GM12878 (cell line): ENCODE results near the gene ITFG1. TPM values are rescaled to one million over a fixed set of nuclear protein-coding genes. Genes with fewer than 3 reads are reported as not detected.

Experiments
- ATAC-seq: fragments of 200-7000 bp; cut with Tn5 transposase; 3 replicates; pipeline ENCODE4 v1.9.1; 2020; ENCODE audit warnings: mild to moderate bottlenecking, moderate library complexity
- BruUV-seq: library from RNA; stranded (reverse); fragments of 400-500 nt; replicated peaks from 2 replicates; lab custom pipeline; 2021; lab: Mats Ljungman, UMichigan
- CTCF ChIA-PET: fragments of 300-600 bp; sonication (Branson Sonifier 250); formaldehyde crosslinking; extraction: SDS; loops from one replicate; lab custom pipeline; 2021; ENCODE audit warnings: inconsistent platforms; lab: Yijun Ruan, JAX
- POLR2A ChIA-PET: fragments of 350-600 bp; formaldehyde crosslinking; extraction: SDS; loops from one replicate; lab custom pipeline; 2021; ENCODE audit warnings: inconsistent platforms; lab: Charles Lee
- RAD21 ChIA-PET: fragments of 300-600 bp; sonication (Branson Sonifier 250); formaldehyde crosslinking; loops from one replicate; lab custom pipeline; 2023; ENCODE audit warnings: antibody characterized with exemption; ENCODE audit not compliant: unreplicated experiment; lab: Charles Lee
- SMC1A ChIA-PET: fragments of 300-600 bp; sonication (Branson Sonifier 250); formaldehyde crosslinking; loops from one replicate; lab custom pipeline; 2023; ENCODE audit not compliant: unreplicated experiment, uncharacterized antibody; lab: Charles Lee
- DNase-seq: peaks from one replicate; pipeline ENCODE4 v3.0.0-alpha.2; 2011; ENCODE audit warnings: low read depth, low spot score
- FAIRE-seq: peaks from 3 replicates; lab custom pipeline; 2011; peaks lifted over from hg19 to GRCh38; lab: Jason Lieb, UNC
- H2AFZ ChIP-seq: 2 replicates; pipeline ENCODE4 v1.6.0; 2011; ENCODE audit warnings: low read depth, low read length, control low read depth; ENCODE audit not compliant: control insufficient read depth
- H3K27ac ChIP-seq: 2 replicates; pipeline ENCODE4 v1.5.1; 2011; ENCODE audit warnings: control low read depth; ENCODE audit not compliant: control insufficient read depth, insufficient read depth
- H3K27me3 ChIP-seq, 2 experiments: replicated peaks in 1 of 2; 2 replicates each; pipeline versions ENCODE4 v1.6.0 to v1.6.1; 2011; ENCODE audit warnings: low read length in 1 of 2; ENCODE audit not compliant: control insufficient read depth in 2 of 2, insufficient read depth in 2 of 2
- H3K36me3 ChIP-seq, 2 experiments: 2 replicates each; pipeline ENCODE4 v1.5.1; 2011; ENCODE audit warnings: low read length in 1 of 2; ENCODE audit not compliant: control insufficient read depth in 2 of 2, insufficient read depth in 2 of 2
- H3K4me1 ChIP-seq: 2 replicates; pipeline ENCODE4 v1.6.1; 2011; ENCODE audit warnings: mild to moderate bottlenecking, low read length, moderate library complexity, mixed read lengths; ENCODE audit not compliant: control insufficient read depth, insufficient read depth
- H3K4me2 ChIP-seq: 2 replicates; pipeline ENCODE4 v1.6.0; 2011; ENCODE audit warnings: control low read depth; ENCODE audit not compliant: control insufficient read depth, insufficient read depth
- H3K4me3 ChIP-seq: fragments of 200-600 bp; sonication (generic); 2 replicates; pipeline ENCODE4 v1.5.1; 2016
- H3K79me2 ChIP-seq: 2 replicates; pipeline ENCODE4 v1.6.0; 2011; ENCODE audit warnings: low read length; ENCODE audit not compliant: control insufficient read depth, insufficient read depth
- H3K9ac ChIP-seq: 2 replicates; pipeline ENCODE4 v1.8.0; 2011; ENCODE audit warnings: low read length, control low read depth, mixed read lengths; ENCODE audit not compliant: control insufficient read depth, insufficient read depth
- H3K9me3 ChIP-seq: replicated peaks from 3 replicates; pipeline ENCODE4 v1.5.1; 2011; ENCODE audit warnings: mild to moderate bottlenecking, low read length; ENCODE audit not compliant: control insufficient read depth, insufficient read depth
- H4K20me1 ChIP-seq: 2 replicates; pipeline ENCODE4 v1.6.0; 2011; ENCODE audit not compliant: control insufficient read depth, insufficient read depth
- CBFB ChIP-seq: IDR thresholded peaks from 2 replicates; pipeline ENCODE4 v1.6.1; 2016; ENCODE audit warnings: antibody characterized with exemption, low read depth
- CHD2 ChIP-seq: IDR thresholded peaks from 2 replicates; pipeline ENCODE4 v1.6.1; 2011; ENCODE audit warnings: low read depth, low read length, improper control_type of control experiment, borderline replicate concordance
- GATAD2B ChIP-seq: fragments of 450-650 bp; conservative IDR thresholded peaks from 2 replicates; pipeline ENCODE4 v1.6.1; 2017; ENCODE audit warnings: low read depth, mild to moderate bottlenecking, moderate library complexity
- IRF4 ChIP-seq: IDR thresholded peaks from 2 replicates; pipeline ENCODE4 v1.6.1; 2011; ENCODE audit warnings: low read depth, low read length
- LARP7 ChIP-seq: fragments of 450-650 bp; IDR thresholded peaks from 2 replicates; pipeline ENCODE4 v1.6.1; 2017; ENCODE audit warnings: mild to moderate bottlenecking
- MYB ChIP-seq: fragments of 150-350 bp; IDR thresholded peaks from 2 replicates; pipeline ENCODE4 v1.6.1; 2014; ENCODE audit warnings: mild to moderate bottlenecking, low read depth, low read length, borderline replicate concordance
- NFYB ChIP-seq: IDR thresholded peaks from 2 replicates; pipeline ENCODE4 v1.6.1; 2011; ENCODE audit warnings: low read depth, mild to moderate bottlenecking, low read length, improper control_type of control experiment, moderate library complexity; ENCODE audit not compliant: insufficient read depth
- RUNX3 ChIP-seq: IDR thresholded peaks from 2 replicates; pipeline ENCODE4 v1.6.1; 2012; ENCODE audit warnings: low read length, inconsistent platforms
- SMAD5 ChIP-seq: IDR thresholded peaks from 2 replicates; pipeline ENCODE4 v1.6.1; 2016; ENCODE audit warnings: antibody characterized with exemption, low read depth
- STAT3 ChIP-seq: IDR thresholded peaks from 2 replicates; pipeline ENCODE4 v1.6.1; 2011; ENCODE audit warnings: low read depth, low read length, improper control_type of control experiment
- TAF1 ChIP-seq: IDR thresholded peaks from 2 replicates; pipeline ENCODE4 v1.6.1; 2011; ENCODE audit warnings: mild to moderate bottlenecking, low read depth, low read length, borderline replicate concordance
- WGBS: methylation state at CpG from one replicate; pipeline ENCODE4 v1.1.6; 2016; ENCODE audit warnings: low lambda C conversion rate; ENCODE audit not compliant: insufficient replicate concordance, insufficient coverage; ENCODE audit errors: missing lambda C conversion rate; 5-methylcytosine and 5-hydroxymethylcytosine counted together
- in situ Hi-C: fragments of 300-500 bp; cut with MboI; formaldehyde crosslinking; loops from 9 replicates; pipeline ENCODE4 v1.14.3; 2018; ENCODE audit warnings: mixed read lengths
- intact Hi-C: fragments of 100-400 bp; cut with micrococcal nuclease; formaldehyde crosslinking; loops from one replicate; pipeline ENCODE4 v1.14.2; 2022; ENCODE audit not compliant: unreplicated experiment
- polyA plus RNA-seq, 11 experiments: library from polyadenylated mRNA; depleted of rRNA in 4 of 11; unstranded in 6 of 11; stranded (reverse) in 5 of 11; fragments of >200 nt; fragmentation: Nextera tagmentation in 4 of 11; fragmentation: Illumina TruSeq in 1 of 11; extraction: Ambion mirVana in 4 of 11; extraction: Trizol in 1 of 11; gene quantifications; 1 replicate in 1 of 11; 2 replicates in 10 of 11; pipeline versions ENCODE4 v1.2.1 to v1.2.3, GENCODE V29; 2011 to 2016; ENCODE audit warnings: inconsistent platforms in 2 of 11, missing spikeins in 2 of 11, low read depth in 1 of 11
- total RNA-seq, 4 experiments: library from RNA; depleted of rRNA in 3 of 4; stranded (reverse); fragments of >200 nt in 3 of 4; fragmentation: Illumina TruSeq in 1 of 4; extraction: Trizol in 1 of 4; gene quantifications; 2 replicates each; pipeline versions ENCODE4 v1.2.1 to v1.2.3, GENCODE V29; 2013 to 2021

ITFG1 gene
- total and polyA plus RNA-seq, 10 of the 15 experiments (the other 5 are each of a cell fraction or from before 2014, with no cell fraction given), result 9.3 to 56.3 (median 28.6) TPM

DNA sequence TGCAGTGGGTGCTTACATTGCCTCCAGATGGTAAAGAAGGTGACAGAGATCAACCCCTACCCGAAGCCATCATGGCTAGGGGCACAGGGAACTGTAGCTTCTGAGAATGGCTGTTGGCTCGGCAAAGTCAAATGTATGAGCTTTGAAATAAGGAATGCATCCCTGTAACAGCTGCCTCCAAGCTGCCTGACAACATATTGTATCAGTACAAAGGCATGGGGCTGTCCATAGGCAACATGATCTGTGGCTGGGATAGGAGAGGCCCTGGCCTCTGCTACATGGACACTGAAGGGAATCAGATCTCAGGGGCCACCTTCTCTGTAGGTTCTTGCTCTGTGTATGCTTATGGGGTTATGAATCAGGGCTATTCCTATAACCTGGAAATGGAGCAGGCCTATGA, 197.9 kb downstream of the ITFG1 start:
- TF ChIP-seq CBFB, result no peak
- no peak for TF ChIP-seq SMAD5
- TF ChIP-seq NFYB, result no peak
- no peak for TF ChIP-seq TAF1
- TF ChIP-seq GATAD2B, result no peak
- TF ChIP-seq MYB, result no peak
- no peak for TF ChIP-seq IRF4
- TF ChIP-seq LARP7, result no peak
- no peak for TF ChIP-seq CHD2
- H3K9ac ChIP-seq, result no peak overlapping the region
- H4K20me1 ChIP-seq, result no peaks in the 10 kb centered on the region
- intact Hi-C loops, result no loop called here
- no peaks in the 10 kb centered on the region for H3K79me2 ChIP-seq
- no peaks in the 10 kb centered on the region for H3K4me1 ChIP-seq
- FAIRE-seq (no peak), DNase-seq (no peak), ATAC-seq (no peak)
- SMC1A ChIA-PET, result interaction anchor here (1.0 kb wide), 1 partner anchor 110 kb away, joined by 4 read pairs; no protein-coding TSS in a partner anchor
- POLR2A ChIA-PET, result no interaction called here
- RAD21 ChIA-PET, result interaction anchor here (1.2 kb wide), 1 partner anchor 231 kb away, joined by 3 read pairs; no protein-coding TSS in a partner anchor
- in situ Hi-C loops, result no loop called here
- CTCF ChIA-PET, result no interaction called here
- peaks cover 0 to 6% of the 10 kb centered on the region in 2 experiments; a peak in 3 of 4 replicates for H3K36me3 ChIP-seq
- no peak overlapping the region for H3K4me2 ChIP-seq
- H3K27ac ChIP-seq, result no peak overlapping the region
- H3K4me3 ChIP-seq, result no peak overlapping the region
- no peaks in the 10 kb centered on the region for H3K9me3 ChIP-seq
- H2AFZ ChIP-seq, result no peak overlapping the region
- WGBS, result 71% methylated on average over 2 of the region's 2 CpGs
- H3K27me3 ChIP-seq, result no peaks in the 10 kb centered on the region
- BruUV-seq, result no TSS peak

DNA sequence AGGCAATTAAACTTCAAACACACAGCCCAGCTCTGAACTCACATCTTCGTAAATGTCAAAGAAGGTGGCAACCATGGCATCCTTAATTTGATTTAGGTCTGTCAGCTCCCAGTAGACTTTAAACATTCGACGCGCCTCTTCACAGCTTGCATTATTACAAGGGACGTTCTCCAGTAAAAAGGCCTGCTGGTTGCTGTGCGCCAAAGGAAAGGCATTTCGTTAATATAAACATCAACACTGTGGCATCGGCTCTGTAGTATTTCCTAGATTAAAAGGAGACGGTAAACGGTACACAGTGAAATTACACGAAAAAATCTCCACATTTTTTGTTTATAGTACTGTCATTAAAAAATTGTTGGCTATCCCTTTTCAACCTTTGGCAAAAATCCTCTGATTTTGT, 200.4 kb downstream of the ITFG1 start:
- Histone ChIP-seq H3K4me2 (no peak overlapping the region), H3K36me3 (peaks cover 0 to 13% of the 10 kb centered on the region in 2 experiments; a peak in 3 of 4 replicates), H3K27ac (no peak overlapping the region), H3K9me3 (no peaks in the 10 kb centered on the region), H4K20me1 (no peaks in the 10 kb centered on the region), H3K27me3 (no peaks in the 10 kb centered on the region), H3K4me1 (no peaks in the 10 kb centered on the region), H3K79me2 (no peaks in the 10 kb centered on the region)
- ChIA-PET RAD21 (interaction anchor here (1.5 kb wide), 1 partner anchor 201 kb away, joined by 4 read pairs; the partner anchor contains the start of genes ITFG1 and PHKB), SMC1A (interaction anchor here (0.8 kb wide), 1 partner anchor 14 kb away, joined by 3 read pairs; no protein-coding TSS in a partner anchor), CTCF (interaction anchor here (1.0 to 1.4 kb wide), 2 partner anchors 10 to 13 kb away, joined by 3 to 4 read pairs; no protein-coding TSS in a partner anchor)
- BruUV-seq, result no TSS peak
- FAIRE-seq (no peak), ATAC-seq (no peak), DNase-seq (no peak)
- WGBS, result 98% methylated on average over 11 of the region's 11 CpGs
- in situ Hi-C loops, result no loop called here
- intact Hi-C loops, result no loop called here
- no peak for TF ChIP-seq STAT3
- TF ChIP-seq RUNX3, result no peak
- TF ChIP-seq, all 136 proteins: peak for 0
- Histone ChIP-seq H3K4me3 (no peak overlapping the region), H3K9ac (no peak overlapping the region), H2AFZ (no peak overlapping the region)
- POLR2A ChIA-PET, result no interaction called here
